ENCODE results near the gene DPYSL4.

DPYSL4 gene

GRCh38 chr10:132229834-132230556 is 43.2 kb downstream of the DPYSL4 start:
- TF ChIP-seq REST (IDR thresholded peaks at IDR 0.05; ENCODE audit: insufficient read depth in 1 of 2, low read depth in 2 of 2, low read length in 2 of 2) (no peak), SIN3A (IDR thresholded peaks at IDR 0.05; ENCODE audit: borderline replicate concordance, insufficient read depth, low read length) (no peak), POLR2AphosphoS5 (IDR thresholded peaks at IDR 0.05; ENCODE audit: low read depth, low read length) (no peak; the same call in 1 of the 2 replicates), TAF1 (IDR thresholded peaks at IDR 0.05; ENCODE audit: borderline replicate concordance, insufficient read depth, low read length) (no peak), FOXP2 (optimal IDR thresholded peaks at IDR 0.05; ENCODE audit: borderline replicate concordance, extremely low read depth, extremely low read length, insufficient read depth) (peak; percentile 46)

- TF ChIP-seq TAF1 (IDR thresholded peaks at IDR 0.05; ENCODE audit: borderline replicate concordance, insufficient read depth, low read length) (no peak), SIN3A (IDR thresholded peaks at IDR 0.05; ENCODE audit: borderline replicate concordance, insufficient read depth, low read length) (no peak), POLR2AphosphoS5 (IDR thresholded peaks at IDR 0.05; ENCODE audit: low read depth, low read length) (no peak), REST (IDR thresholded peaks at IDR 0.05; ENCODE audit: insufficient read depth in 1 of 2, low read depth in 2 of 2, low read length in 2 of 2) (no peak), FOXP2 (optimal IDR thresholded peaks at IDR 0.05; ENCODE audit: borderline replicate concordance, extremely low read depth, extremely low read length, insufficient read depth) (no peak)
Observed at GRCh38 chr10:132230557-132231210, 43.9 kb downstream of the DPYSL4 start.

GRCh38 chr10:132231656-132232022 is 44.9 kb downstream of the DPYSL4 start:
- TF ChIP-seq REST (IDR thresholded peaks at IDR 0.05; ENCODE audit: insufficient read depth in 1 of 2, low read depth in 2 of 2, low read length in 2 of 2) (no peak), SIN3A (IDR thresholded peaks at IDR 0.05; ENCODE audit: borderline replicate concordance, insufficient read depth, low read length) (no peak), TAF1 (IDR thresholded peaks at IDR 0.05; ENCODE audit: borderline replicate concordance, insufficient read depth, low read length) (no peak), POLR2AphosphoS5 (IDR thresholded peaks at IDR 0.05; ENCODE audit: low read depth, low read length) (no peak), FOXP2 (optimal IDR thresholded peaks at IDR 0.05; ENCODE audit: borderline replicate concordance, extremely low read depth, extremely low read length, insufficient read depth) (no peak)

- TF ChIP-seq FOXP2 (optimal IDR thresholded peaks at IDR 0.05; ENCODE audit: borderline replicate concordance, extremely low read depth, extremely low read length, insufficient read depth) (no peak), SIN3A (IDR thresholded peaks at IDR 0.05; ENCODE audit: borderline replicate concordance, insufficient read depth, low read length) (no peak), POLR2AphosphoS5 (IDR thresholded peaks at IDR 0.05; ENCODE audit: low read depth, low read length) (no peak), TAF1 (IDR thresholded peaks at IDR 0.05; ENCODE audit: borderline replicate concordance, insufficient read depth, low read length) (no peak), REST (IDR thresholded peaks at IDR 0.05; ENCODE audit: insufficient read depth in 1 of 2, low read depth in 2 of 2, low read length in 2 of 2) (no peak)
Observed at GRCh38 chr10:132232023-132232951, 45.5 kb downstream of the DPYSL4 start.

All from PFSK-1 (cell line).